22Rv1 (cell line): ENCODE data around the gene MAPK14.
"Not testable (repeated sequence)": the region's sequence is repeated elsewhere in the genome, so short reads cannot be mapped to it uniquely, and the experiment has no call there.

ENCODE experiments used
- H3K27ac ChIP-seq: fragments of 450-650 bp; 2 replicates; pipeline ENCODE4 v1.5.1; 2017
- CTCF ChIP-seq: fragments of 450-650 bp; IDR thresholded peaks from 2 replicates; pipeline ENCODE4 v1.5.1; 2017; ENCODE audit warnings: mild to moderate bottlenecking
- ZFX ChIP-seq: fragments of 450-650 bp; IDR thresholded peaks from 2 replicates; pipeline ENCODE4 v1.6.1; 2017; ENCODE audit warnings: antibody characterized with exemption, borderline replicate concordance

Gene MAPK14

GRCh38 chr6:36028088-36028876, 674 bp downstream of the MAPK14 start:
- peak overlapping the region; percentile 85 for H3K27ac ChIP-seq
- TF ChIP-seq CTCF (no peak), ZFX (no peak)

- TF ChIP-seq ZFX: no peak
- no peak for TF ChIP-seq CTCF
- H3K27ac ChIP-seq: peak overlapping the region; percentile 85
These were observed 1.3 kb downstream of the MAPK14 start for GRCh38 chr6:36028877-36029324.

- H3K27ac ChIP-seq: peak overlapping the region; percentile 85
- no peak for TF ChIP-seq CTCF
- no peak for TF ChIP-seq ZFX
These were observed 1.9 kb downstream of the MAPK14 start for GRCh38 chr6:36029464-36029863.

GRCh38 chr6:36032261-36032660, 4.7 kb downstream of the MAPK14 start:
- TF ChIP-seq ZFX: no peak
- no peak for TF ChIP-seq CTCF

GRCh38 chr6:36033144-36033543, 5.5 kb downstream of the MAPK14 start:
- H3K27ac ChIP-seq: not testable (repeated sequence)

More at GRCh38 chr6:36032261-36032660, 4.7 kb downstream of the MAPK14 start:
- no peak overlapping the region for H3K27ac ChIP-seq

- no peak overlapping the region for H3K27ac ChIP-seq
- no peak for TF ChIP-seq CTCF
- no peak for TF ChIP-seq ZFX
These were observed 6.3 kb downstream of the MAPK14 start for GRCh38 chr6:36033935-36034334.

- H3K27ac ChIP-seq: no peak overlapping the region
- TF ChIP-seq ZFX: no peak
- TF ChIP-seq CTCF: no peak
These were observed 6.8 kb downstream of the MAPK14 start for GRCh38 chr6:36034441-36034840.

GRCh38 chr6:36035225-36035624, 7.6 kb downstream of the MAPK14 start:
- no peak for TF ChIP-seq CTCF
- TF ChIP-seq ZFX: no peak

More at GRCh38 chr6:36035225-36035624, 7.6 kb downstream of the MAPK14 start:
- no peak overlapping the region for H3K27ac ChIP-seq
